ENCODE results near the gene DMRT2. TPM values are rescaled to one million over a fixed set of nuclear protein-coding genes. Genes with fewer than 3 reads are reported as not detected.

The DMRT2 gene
- total RNA-seq, 3 donors from 2014 or later, result 1.3 to 16.0 (median 5.2) TPM

GRCh38 chr9:1086517-1086916 lies 36.4 kb downstream of the DMRT2 start:
- Histone ChIP-seq H3K9me3 (no peaks in the 10 kb centered on the region), H3K36me3 (no peaks in the 10 kb centered on the region), H3K27ac (no peak overlapping the region), H3K27me3 (peaks cover 0 to 4% of the 10 kb centered on the region in 2 donors), H3K4me3 (no peak overlapping the region), H3K4me1 (no peaks in the 10 kb centered on the region)
- TF ChIP-seq POLR2A (IDR thresholded peaks at IDR 0.05), result no peak
- TF ChIP-seq POLR2AphosphoS5 (IDR thresholded peaks at IDR 0.05), result no peak
- TF ChIP-seq, protein P1, sequence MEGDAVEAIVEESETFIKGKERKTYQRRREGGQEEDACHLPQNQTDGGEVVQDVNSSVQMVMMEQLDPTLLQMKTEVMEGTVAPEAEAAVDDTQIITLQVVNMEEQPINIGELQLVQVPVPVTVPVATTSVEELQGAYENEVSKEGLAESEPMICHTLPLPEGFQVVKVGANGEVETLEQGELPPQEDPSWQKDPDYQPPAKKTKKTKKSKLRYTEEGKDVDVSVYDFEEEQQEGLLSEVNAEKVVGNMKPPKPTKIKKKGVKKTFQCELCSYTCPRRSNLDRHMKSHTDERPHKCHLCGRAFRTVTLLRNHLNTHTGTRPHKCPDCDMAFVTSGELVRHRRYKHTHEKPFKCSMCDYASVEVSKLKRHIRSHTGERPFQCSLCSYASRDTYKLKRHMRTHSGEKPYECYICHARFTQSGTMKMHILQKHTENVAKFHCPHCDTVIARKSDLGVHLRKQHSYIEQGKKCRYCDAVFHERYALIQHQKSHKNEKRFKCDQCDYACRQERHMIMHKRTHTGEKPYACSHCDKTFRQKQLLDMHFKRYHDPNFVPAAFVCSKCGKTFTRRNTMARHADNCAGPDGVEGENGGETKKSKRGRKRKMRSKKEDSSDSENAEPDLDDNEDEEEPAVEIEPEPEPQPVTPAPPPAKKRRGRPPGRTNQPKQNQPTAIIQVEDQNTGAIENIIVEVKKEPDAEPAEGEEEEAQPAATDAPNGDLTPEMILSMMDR (IDR thresholded peaks at IDR 0.05), result no peak
- no peak for DNase-seq (ENCODE audit: low spot score in 2 of 2)
- intact Hi-C loops (cut with DNase I; ENCODE audit: low total_unique reads), result no loop called here

DNA sequence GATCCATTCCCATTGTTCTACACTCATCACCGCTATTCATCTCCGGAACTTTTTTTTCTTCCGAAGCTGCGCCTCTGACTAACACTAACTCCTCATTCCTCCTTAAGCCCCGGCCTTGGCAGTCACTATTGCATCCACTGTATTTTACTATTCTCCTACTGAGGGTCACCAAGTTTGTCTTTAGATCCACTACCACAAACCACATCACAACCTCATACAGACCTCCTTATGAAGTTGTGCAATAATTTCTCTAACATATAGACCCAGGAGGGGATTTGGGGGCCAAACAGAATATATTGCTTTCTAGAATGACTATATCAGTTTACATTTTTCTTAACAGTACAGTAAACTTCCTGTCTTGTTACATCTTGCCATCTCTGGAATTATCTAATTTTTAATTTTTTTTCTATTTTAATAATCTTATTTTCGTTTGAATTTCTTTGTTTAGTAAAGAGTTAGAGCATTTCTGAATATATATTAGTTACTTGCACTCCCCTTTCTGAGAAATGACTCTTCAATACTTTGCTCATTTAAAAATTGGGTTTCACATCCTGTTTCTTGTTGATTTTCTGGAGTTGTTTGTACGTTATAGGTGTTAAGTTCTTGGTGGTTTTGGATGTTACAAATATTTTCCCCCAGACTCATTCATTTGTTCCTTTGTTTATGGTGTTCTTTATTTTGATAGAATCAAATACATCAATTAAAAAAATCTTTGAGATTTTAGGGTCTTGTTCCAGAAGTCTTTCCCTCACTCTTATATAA lies 37.1 kb downstream of the DMRT2 start:
- intact Hi-C loops (cut with DNase I; ENCODE audit: low total_unique reads), result no loop called here
- TF ChIP-seq, protein P1 (IDR thresholded peaks at IDR 0.05), result no peak
- TF ChIP-seq POLR2AphosphoS5 (IDR thresholded peaks at IDR 0.05), result no peak
- no peak for TF ChIP-seq POLR2A (IDR thresholded peaks at IDR 0.05)

GRCh38 chr9:1094749-1095148 lies 44.6 kb downstream of the DMRT2 start:
- Histone ChIP-seq H3K27ac (no peak overlapping the region), H3K4me1 (no peaks in the 10 kb centered on the region), H3K4me3 (no peak overlapping the region), H3K9me3 (no peaks in the 10 kb centered on the region), H3K27me3 (no peaks in the 10 kb centered on the region), H3K36me3 (no peaks in the 10 kb centered on the region)
- intact Hi-C loops (cut with DNase I; ENCODE audit: low total_unique reads), result no loop called here
- no peak for DNase-seq (ENCODE audit: low spot score in 2 of 2)
- no peak for TF ChIP-seq POLR2A (IDR thresholded peaks at IDR 0.05)
- TF ChIP-seq, protein P1 (IDR thresholded peaks at IDR 0.05), result no peak
- no peak for TF ChIP-seq POLR2AphosphoS5 (IDR thresholded peaks at IDR 0.05)

More for the DNA sequence above, 37.1 kb downstream of the DMRT2 start:
- Histone ChIP-seq H3K27me3 (no peaks in the 10 kb centered on the region), H3K4me3 (no peak overlapping the region), H3K9me3 (no peaks in the 10 kb centered on the region), H3K27ac (no peak overlapping the region), H3K4me1 (no peaks in the 10 kb centered on the region), H3K36me3 (no peaks in the 10 kb centered on the region)
- no peak for DNase-seq (ENCODE audit: low spot score in 2 of 2)

DNA sequence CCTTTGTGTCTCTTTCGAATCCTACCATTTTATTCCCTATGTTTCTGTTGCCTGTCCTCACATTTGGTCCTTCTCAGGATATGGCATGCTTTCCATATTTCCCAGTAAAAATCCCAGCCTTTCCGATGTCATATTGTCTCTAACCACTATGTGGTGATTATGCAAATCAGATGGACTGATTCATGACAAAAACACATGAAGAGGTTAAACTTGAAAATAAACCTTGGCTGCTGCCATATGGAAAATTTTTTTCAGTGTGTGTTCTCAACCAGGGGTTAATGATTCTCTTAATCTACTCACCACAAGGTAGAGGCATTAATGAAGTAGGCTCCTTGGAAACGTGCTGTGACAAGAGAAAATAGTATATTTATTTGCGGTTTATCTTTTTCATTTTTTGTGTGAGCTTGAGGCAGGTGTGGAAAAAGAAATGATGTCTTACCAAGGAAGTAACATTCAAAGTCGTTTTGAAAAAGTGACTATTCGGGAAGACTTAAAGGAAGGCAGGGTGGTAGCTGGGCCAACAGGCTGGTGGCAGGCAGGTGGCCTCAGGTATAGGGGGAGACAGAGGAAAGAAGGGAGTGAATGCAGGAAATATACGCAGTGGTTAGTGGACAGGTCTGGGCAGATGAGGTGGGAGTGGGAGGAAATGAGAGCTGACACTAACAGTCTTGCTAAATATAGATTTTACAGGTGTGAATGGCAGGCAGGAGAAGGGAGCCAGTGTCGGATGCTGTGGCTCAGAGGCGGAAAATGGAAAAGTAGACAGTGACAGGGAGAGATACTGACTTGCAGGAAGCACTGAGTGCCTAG lies 46.2 kb downstream of the DMRT2 start:
- TF ChIP-seq POLR2AphosphoS5 (IDR thresholded peaks at IDR 0.05) (no peak), POLR2A (IDR thresholded peaks at IDR 0.05) (no peak)
- TF ChIP-seq, protein P1 (IDR thresholded peaks at IDR 0.05), result no peak
- no peak overlapping the region for H3K27ac ChIP-seq
- no peaks in the 10 kb centered on the region for H3K36me3 ChIP-seq
- no peaks in the 10 kb centered on the region for H3K4me1 ChIP-seq
- H3K9me3 ChIP-seq, result no peaks in the 10 kb centered on the region
- intact Hi-C loops (cut with DNase I; ENCODE audit: low total_unique reads), result no loop called here
- DNase-seq (ENCODE audit: low spot score in 2 of 2), result no peak
- no peak overlapping the region for H3K4me3 ChIP-seq
- no peaks in the 10 kb centered on the region for H3K27me3 ChIP-seq

DNA sequence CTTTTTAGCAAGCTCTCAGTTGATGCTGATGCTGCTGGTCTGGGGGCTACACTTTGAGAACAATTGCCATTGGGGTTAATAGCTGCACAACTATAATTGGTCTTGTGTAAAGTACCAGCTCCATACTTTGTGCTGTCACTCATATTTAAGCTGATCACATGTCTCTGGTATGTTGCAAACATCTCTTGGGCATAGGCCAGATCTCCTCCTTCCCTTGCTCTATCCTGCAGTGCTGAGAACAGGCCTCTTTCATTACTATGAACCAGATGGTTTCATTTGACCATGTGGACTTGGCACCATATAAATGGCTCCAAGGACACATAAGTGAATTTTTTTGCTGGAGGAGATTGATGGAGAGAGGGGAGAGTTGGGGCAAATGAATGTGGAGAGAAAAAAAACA lies 48.4 kb downstream of the DMRT2 start:
- H3K4me3 ChIP-seq, result no peak overlapping the region
- no peaks in the 10 kb centered on the region for H3K4me1 ChIP-seq
- H3K27me3 ChIP-seq, result no peaks in the 10 kb centered on the region
- no peak overlapping the region for H3K27ac ChIP-seq
- TF ChIP-seq POLR2A (IDR thresholded peaks at IDR 0.05) (no peak), POLR2AphosphoS5 (IDR thresholded peaks at IDR 0.05) (no peak)
- TF ChIP-seq, protein P1 (IDR thresholded peaks at IDR 0.05), result no peak
- intact Hi-C loops (cut with DNase I; ENCODE audit: low total_unique reads), result no loop called here
- no peak for DNase-seq (ENCODE audit: low spot score in 2 of 2)
- H3K36me3 ChIP-seq, result no peaks in the 10 kb centered on the region
- no peaks in the 10 kb centered on the region for H3K9me3 ChIP-seq
